IPS-15b (cell line): ENCODE data around the gene SLC43A3.

Experiments
- H3K27me3 ChIP-seq: one replicate; pipeline ENCODE4 v1.6.1; 2013; ENCODE audit warnings: low read length; ENCODE audit not compliant: control insufficient read depth, insufficient read depth
- H3K36me3 ChIP-seq: one replicate; pipeline ENCODE4 v1.6.1; 2013; ENCODE audit warnings: low read length; ENCODE audit not compliant: control insufficient read depth, insufficient read depth
- H3K4me1 ChIP-seq: one replicate; pipeline ENCODE4 v1.6.1; 2013; ENCODE audit warnings: mild to moderate bottlenecking, low read length; ENCODE audit not compliant: control insufficient read depth, insufficient read depth
- H3K4me3 ChIP-seq: one replicate; pipeline ENCODE4 v1.5.1; 2013; ENCODE audit warnings: low read depth, low read length
- H3K9ac ChIP-seq: one replicate; pipeline ENCODE4 v1.6.1; 2013; ENCODE audit warnings: low read depth, mild to moderate bottlenecking, low read length
- H3K9me3 ChIP-seq: one replicate; pipeline ENCODE4 v1.6.1; 2013; ENCODE audit warnings: mild to moderate bottlenecking, low read length; ENCODE audit not compliant: control insufficient read depth, insufficient read depth

SLC43A3 gene

DNA sequence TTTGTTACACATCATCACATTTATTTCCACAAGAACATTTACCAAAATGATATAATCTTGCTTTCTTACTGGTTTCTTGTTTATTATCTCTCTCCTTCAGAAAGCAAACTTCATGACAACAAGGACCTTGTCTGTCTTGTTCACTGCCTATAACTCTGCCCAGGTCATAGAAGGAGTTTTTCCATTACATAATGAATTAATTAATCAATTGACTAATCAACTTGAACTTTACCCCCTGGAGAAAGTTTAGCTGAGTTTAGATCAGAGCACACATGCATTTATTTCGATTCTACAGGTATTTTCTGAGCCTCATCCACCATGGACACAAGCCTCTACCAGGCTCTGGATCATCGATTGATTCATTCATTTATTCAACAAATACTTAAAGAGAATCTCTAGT, 30.2 kb downstream of the SLC43A3 start:
- Histone ChIP-seq H3K4me1 (no peaks in the 10 kb centered on the region), H3K4me3 (no peak overlapping the region), H3K27me3 (peaks cover 11% of the 10 kb centered on the region), H3K9me3 (no peaks in the 10 kb centered on the region), H3K9ac (no peak overlapping the region), H3K36me3 (no peaks in the 10 kb centered on the region)

DNA sequence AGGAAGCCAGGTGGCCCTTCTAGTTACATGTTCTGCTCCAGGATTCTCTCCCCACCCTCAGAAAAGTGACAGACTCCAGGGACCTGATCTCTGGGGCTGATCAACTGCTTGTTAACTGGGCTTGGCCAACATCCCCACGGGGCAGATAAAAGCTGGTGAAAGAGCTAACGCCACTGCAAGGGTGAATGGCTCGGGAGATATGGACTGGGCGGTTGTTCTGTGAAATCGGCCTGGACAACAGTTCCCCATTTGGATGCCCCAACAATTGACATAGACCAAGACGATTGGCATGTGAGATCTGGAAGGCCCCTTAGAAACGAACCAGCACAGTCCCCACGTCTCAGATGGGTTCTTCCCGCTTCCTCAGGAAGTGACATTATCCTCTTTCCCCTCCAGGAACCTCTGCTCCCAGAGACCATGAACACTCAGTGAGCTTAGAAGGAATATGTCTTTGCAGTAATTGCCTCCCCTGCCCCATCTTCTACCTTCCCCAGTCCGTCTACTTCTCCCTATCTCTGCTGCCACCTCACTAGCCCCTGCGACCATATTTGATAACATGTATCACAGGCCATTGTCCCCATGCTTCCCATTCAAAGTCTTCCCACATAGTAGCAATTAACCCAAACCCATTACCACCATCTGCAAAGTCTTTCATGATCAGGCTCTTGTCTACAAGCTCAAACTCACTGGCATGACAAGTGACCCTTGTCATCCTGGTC, 30.9 kb downstream of the SLC43A3 start:
- Histone ChIP-seq H3K9ac (no peak overlapping the region), H3K9me3 (no peaks in the 10 kb centered on the region), H3K4me1 (no peaks in the 10 kb centered on the region), H3K27me3 (peaks cover 11% of the 10 kb centered on the region), H3K4me3 (no peak overlapping the region), H3K36me3 (no peaks in the 10 kb centered on the region)

- Histone ChIP-seq H3K9me3 (no peaks in the 10 kb centered on the region), H3K36me3 (no peaks in the 10 kb centered on the region), H3K4me3 (no peak overlapping the region), H3K4me1 (no peaks in the 10 kb centered on the region), H3K9ac (no peak overlapping the region), H3K27me3 (peaks cover 14% of the 10 kb centered on the region)
These were observed 32.5 kb downstream of the SLC43A3 start for GRCh38 chr11:57394203-57394965.

GRCh38 chr11:57392763-57393105, 34.2 kb downstream of the SLC43A3 start:
- H3K27me3 ChIP-seq, result peaks cover 14% of the 10 kb centered on the region
- H3K9me3 ChIP-seq, result no peaks in the 10 kb centered on the region
- H3K9ac ChIP-seq, result no peak overlapping the region
- H3K36me3 ChIP-seq, result no peaks in the 10 kb centered on the region
- no peak overlapping the region for H3K4me3 ChIP-seq
- no peaks in the 10 kb centered on the region for H3K4me1 ChIP-seq

- H3K4me3 ChIP-seq, result no peak overlapping the region
- H3K36me3 ChIP-seq, result no peaks in the 10 kb centered on the region
- H3K9me3 ChIP-seq, result no peaks in the 10 kb centered on the region
- H3K27me3 ChIP-seq, result peaks cover 14% of the 10 kb centered on the region
- no peak overlapping the region for H3K9ac ChIP-seq
- no peaks in the 10 kb centered on the region for H3K4me1 ChIP-seq
These were observed 34.7 kb downstream of the SLC43A3 start for GRCh38 chr11:57392066-57392762.

DNA sequence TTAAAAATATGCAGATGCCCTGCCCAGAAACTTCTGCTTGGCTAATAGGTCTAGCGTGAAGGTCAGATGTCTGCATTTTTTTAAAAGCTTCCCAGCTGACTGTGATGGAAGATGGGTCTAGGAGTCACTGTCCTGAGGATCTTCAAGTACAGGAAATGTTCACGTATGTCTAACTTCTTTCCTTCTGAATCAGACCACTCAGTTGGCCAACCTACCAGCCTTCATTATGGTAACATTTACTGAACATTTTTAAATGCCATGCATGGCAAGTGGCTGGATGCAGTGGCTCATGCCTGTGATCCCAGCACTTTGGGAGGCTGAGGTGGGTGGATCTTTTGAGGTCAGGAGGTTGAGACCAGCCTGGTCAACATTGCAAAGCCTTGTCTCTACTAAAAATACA, 35.4 kb downstream of the SLC43A3 start:
- no peaks in the 10 kb centered on the region for H3K36me3 ChIP-seq
- peaks cover 14% of the 10 kb centered on the region for H3K27me3 ChIP-seq
- H3K9me3 ChIP-seq, result no peaks in the 10 kb centered on the region
- no peak overlapping the region for H3K4me3 ChIP-seq
- H3K9ac ChIP-seq, result no peak overlapping the region
- H3K4me1 ChIP-seq, result no peaks in the 10 kb centered on the region

GRCh38 chr11:57391111-57391510, 35.8 kb downstream of the SLC43A3 start:
- H3K9me3 ChIP-seq, result no peaks in the 10 kb centered on the region
- no peaks in the 10 kb centered on the region for H3K36me3 ChIP-seq
- H3K9ac ChIP-seq, result no peak overlapping the region
- H3K4me1 ChIP-seq, result no peaks in the 10 kb centered on the region
- H3K27me3 ChIP-seq, result peaks cover 14% of the 10 kb centered on the region
- H3K4me3 ChIP-seq, result no peak overlapping the region

- H3K9ac ChIP-seq, result no peak within 1 kb of the TSS
- H3K27me3 ChIP-seq, result peaks cover 14% of the 10 kb centered on the region
- no peaks in the 10 kb centered on the region for H3K4me1 ChIP-seq
- H3K9me3 ChIP-seq, result no peaks in the 10 kb centered on the region
- no peaks in the 10 kb centered on the region for H3K36me3 ChIP-seq
- no peak within 1 kb of the TSS for H3K4me3 ChIP-seq
These were observed 36.4 kb downstream of the SLC43A3 start, which contains the start of gene PRG2 for GRCh38 chr11:57390535-57390934. Gene PRG2 (minus strand): TSS chr11:57390650. CDS start chr11:57389944, 706 bp downstream.

DNA sequence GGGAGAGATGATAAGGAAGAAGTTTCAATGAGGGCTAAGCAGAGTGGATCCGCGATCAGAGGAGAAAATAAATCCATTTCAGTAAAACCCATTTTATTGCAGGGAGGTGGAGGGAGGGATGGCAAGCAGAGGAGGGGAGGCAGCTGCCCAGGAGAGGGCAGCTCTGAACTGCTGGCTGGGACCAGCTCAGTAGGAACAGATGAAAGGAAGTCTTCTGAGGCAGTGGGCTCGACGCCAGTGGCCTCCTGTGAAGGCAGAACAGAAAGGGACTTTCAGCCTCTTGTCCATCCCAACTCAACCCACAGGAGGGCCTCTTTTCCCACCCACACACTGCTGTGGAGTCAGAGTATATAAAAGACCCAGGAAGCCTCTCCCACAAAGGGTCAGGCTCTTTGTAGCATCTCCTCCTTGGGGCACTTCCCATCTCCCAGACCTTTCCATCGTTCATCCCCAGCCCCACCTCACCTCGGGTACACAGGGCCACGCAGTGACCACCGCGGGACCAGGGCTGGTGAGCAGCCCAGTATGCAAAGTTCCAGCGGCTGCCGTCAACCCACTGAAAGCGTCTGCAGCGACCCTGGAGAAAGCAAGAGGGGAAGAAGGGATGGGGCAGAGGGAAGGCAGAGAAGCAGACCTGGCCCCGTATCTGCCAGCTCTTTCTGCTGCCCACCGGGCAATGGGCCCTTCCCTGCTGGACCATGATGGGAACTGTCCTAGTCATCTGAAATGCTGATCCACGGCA, 39.5 kb downstream of the SLC43A3 start:
- Histone ChIP-seq H3K36me3 (no peaks in the 10 kb centered on the region), H3K4me1 (no peaks in the 10 kb centered on the region), H3K9me3 (no peaks in the 10 kb centered on the region), H3K27me3 (peaks cover 4% of the 10 kb centered on the region), H3K9ac (no peak overlapping the region), H3K4me3 (no peak overlapping the region)

DNA sequence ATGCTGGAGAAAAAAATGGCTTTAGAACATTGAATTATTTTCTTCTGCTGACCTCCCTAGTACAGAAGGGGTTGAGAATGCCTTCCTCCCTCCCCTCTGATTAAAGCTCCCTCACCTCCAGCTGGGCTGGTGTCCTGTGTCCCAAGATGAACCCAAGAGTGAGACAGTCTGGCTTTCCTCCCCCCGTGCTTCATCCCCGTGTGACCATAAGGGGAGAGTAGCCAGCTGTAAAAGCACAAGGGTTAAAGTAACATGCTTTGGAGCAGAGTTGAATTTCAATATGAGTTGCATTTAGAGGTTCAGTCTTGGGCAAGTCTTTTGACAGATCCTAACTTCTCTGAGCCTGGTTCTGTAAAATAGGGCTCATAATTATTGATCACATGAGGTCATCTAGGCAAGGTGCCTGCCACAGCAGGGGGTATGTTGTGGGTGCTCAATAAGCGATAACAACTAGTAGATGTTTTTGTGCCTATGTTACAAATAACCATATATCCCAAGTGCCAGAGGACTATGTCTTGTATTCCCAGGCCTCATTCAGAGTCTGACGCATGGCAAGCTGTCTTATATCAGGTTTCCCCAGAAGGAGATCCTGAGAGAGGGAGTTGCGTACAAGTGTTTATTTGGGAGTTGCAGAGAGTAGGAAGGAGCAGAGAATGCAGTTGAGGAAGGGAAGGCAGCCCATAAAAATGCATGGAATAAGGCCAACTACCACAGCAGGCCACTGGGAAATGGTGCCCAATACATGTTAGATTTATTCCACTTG, 40.6 kb downstream of the SLC43A3 start:
- Histone ChIP-seq H3K4me3 (no peak overlapping the region), H3K9me3 (no peaks in the 10 kb centered on the region), H3K9ac (no peak overlapping the region), H3K36me3 (no peaks in the 10 kb centered on the region), H3K27me3 (peaks cover 3% of the 10 kb centered on the region), H3K4me1 (no peaks in the 10 kb centered on the region)

DNA sequence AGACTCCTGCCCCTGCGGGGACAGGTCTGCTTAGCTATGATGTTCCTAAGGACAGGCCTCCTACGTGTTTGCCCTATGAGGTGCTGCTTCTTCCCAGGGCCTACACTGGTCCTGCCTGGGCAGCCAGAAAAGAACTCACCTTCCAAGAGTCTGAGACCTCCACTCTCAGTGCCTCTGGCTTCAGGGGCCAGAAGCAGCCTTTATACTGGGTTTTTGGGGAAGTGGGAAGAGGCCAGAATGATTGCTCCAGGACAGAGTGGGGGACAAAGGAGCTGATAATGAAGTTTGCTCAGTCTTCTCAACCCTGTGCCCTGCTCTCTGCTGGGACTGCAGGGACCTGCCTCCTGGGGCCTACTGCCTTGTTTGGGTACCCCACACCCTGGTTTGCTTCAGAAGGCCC, 45.9 kb downstream of the SLC43A3 start, which contains the start of gene PRG3:
PRG3 (minus strand) TSS at position 176 of the 400 bp plus-strand sequence. CDS start 442 bp downstream, outside the sequence.
- Histone ChIP-seq H3K9ac (no peak within 1 kb of the TSS), H3K36me3 (no peaks in the 10 kb centered on the region), H3K4me1 (no peaks in the 10 kb centered on the region), H3K4me3 (no peak within 1 kb of the TSS), H3K9me3 (no peaks in the 10 kb centered on the region), H3K27me3 (peaks cover 15% of the 10 kb centered on the region)
